Loucy (cell line): Measurements from ENCODE around the gene CYP4F12.

Experiments
- H2AFZ ChIP-seq: fragments of 200-600 bp; sonication (generic); 2 replicates; pipeline ENCODE4 v1.6.0; 2016; ENCODE audit warnings: antibody characterized with exemption, mild to moderate bottlenecking, low read length, moderate library complexity
- H3F3A ChIP-seq: fragments of 200-600 bp; 2 replicates; pipeline ENCODE4 v1.6.0; 2016; ENCODE audit warnings: antibody characterized with exemption, low read depth, mild to moderate bottlenecking
- H3K27me3 ChIP-seq: fragments of 200-600 bp; sonication (generic); 2 replicates; pipeline ENCODE4 v1.6.1; 2014; ENCODE audit warnings: low read length, mild to moderate bottlenecking; ENCODE audit not compliant: insufficient read depth, poor library complexity, severe bottlenecking
- H3K36me3 ChIP-seq: fragments of 200-600 bp; sonication (generic); 2 replicates; pipeline ENCODE4 v1.6.1; 2016; ENCODE audit warnings: low read length; ENCODE audit not compliant: insufficient read depth
- H3K4me1 ChIP-seq: fragments of 200-600 bp; sonication (generic); 2 replicates; pipeline ENCODE4 v1.5.1; 2014; ENCODE audit warnings: low read length, mild to moderate bottlenecking; ENCODE audit not compliant: insufficient read depth, poor library complexity, severe bottlenecking
- H3K4me2 ChIP-seq: fragments of 200-600 bp; sonication (generic); 2 replicates; pipeline ENCODE4 v1.6.0; 2014; ENCODE audit warnings: antibody characterized with exemption, low read length, low read depth, mild to moderate bottlenecking; ENCODE audit not compliant: poor library complexity, severe bottlenecking
- H3K4me3 ChIP-seq: fragments of 200-600 bp; sonication (generic); 2 replicates; pipeline ENCODE4 v1.5.1; 2014; ENCODE audit warnings: low read length, mild to moderate bottlenecking, mixed read lengths; ENCODE audit not compliant: poor library complexity, severe bottlenecking
- H3K79me2 ChIP-seq: fragments of 200-600 bp; sonication (generic); 2 replicates; pipeline ENCODE4 v1.6.1; 2014; ENCODE audit warnings: low read length; ENCODE audit not compliant: insufficient read depth
- H3K9ac ChIP-seq: fragments of 200-600 bp; sonication (generic); 2 replicates; pipeline ENCODE4 v1.6.0; 2014; ENCODE audit warnings: mild to moderate bottlenecking, low read depth, low read length, moderate library complexity; ENCODE audit not compliant: poor library complexity, severe bottlenecking
- H3K9me2 ChIP-seq: fragments of 200-600 bp; sonication (generic); replicated peaks from 2 replicates; pipeline ENCODE4 v1.6.1; 2016; ENCODE audit warnings: low read depth, low read length, mixed read lengths
- H3K9me3 ChIP-seq: fragments of 200-600 bp; sonication (generic); 2 replicates; pipeline ENCODE4 v1.6.1; 2014; ENCODE audit warnings: mild to moderate bottlenecking, antibody characterized with exemption, low read length, low read depth; ENCODE audit not compliant: insufficient read depth
- H4K20me1 ChIP-seq: fragments of 200-600 bp; sonication (generic); 2 replicates; pipeline ENCODE4 v1.6.0; 2014; ENCODE audit warnings: antibody characterized with exemption, low read length, mild to moderate bottlenecking; ENCODE audit not compliant: insufficient read depth, poor library complexity, severe bottlenecking
- CTCF ChIP-seq: fragments of 200-600 bp; sonication (generic); conservative IDR thresholded peaks from 2 replicates; pipeline ENCODE4 v1.5.1; 2014; ENCODE audit warnings: mild to moderate bottlenecking, antibody characterized with exemption, low read length
- EZH2phosphoT487 ChIP-seq: fragments of 200-600 bp; IDR thresholded peaks from 2 replicates; pipeline ENCODE4 v1.6.1; 2018; ENCODE audit warnings: antibody characterized with exemption, mild to moderate bottlenecking, moderate library complexity, borderline replicate concordance

The CYP4F12 gene

GRCh38 chr19:15733895-15734294, 61.0 kb downstream of the CYP4F12 start:
- no peaks in the 10 kb centered on the region for H3K9me2 ChIP-seq
- H2AFZ ChIP-seq = no peak overlapping the region
- H3K9ac ChIP-seq = no peak overlapping the region
- H3K4me2 ChIP-seq = no peak overlapping the region
- H3F3A ChIP-seq = no peaks in the 10 kb centered on the region
- H3K36me3 ChIP-seq = no peaks in the 10 kb centered on the region
- no peak overlapping the region for H3K4me3 ChIP-seq
- H3K27me3 ChIP-seq = no peaks in the 10 kb centered on the region
- TF ChIP-seq CTCF (no peak), EZH2phosphoT487 (no peak)
- H3K9me3 ChIP-seq = no peaks in the 10 kb centered on the region
- no peaks in the 10 kb centered on the region for H3K4me1 ChIP-seq
- no peaks in the 10 kb centered on the region for H4K20me1 ChIP-seq
- H3K79me2 ChIP-seq = no peaks in the 10 kb centered on the region

- H3K4me3 ChIP-seq = no peak within 1 kb of the TSS
- TF ChIP-seq CTCF (no peak), EZH2phosphoT487 (no peak)
- H3K9ac ChIP-seq = no peak within 1 kb of the TSS
- no peaks in the 10 kb centered on the region for H3K36me3 ChIP-seq
- no peak within 1 kb of the TSS for H3K4me2 ChIP-seq
- no peaks in the 10 kb centered on the region for H4K20me1 ChIP-seq
- no peaks in the 10 kb centered on the region for H3K27me3 ChIP-seq
- H3K4me1 ChIP-seq = no peaks in the 10 kb centered on the region
- peaks cover 7% of the 10 kb centered on the region; the same call in 1 of the 2 replicates for H3K9me3 ChIP-seq
- H3K9me2 ChIP-seq = no peaks in the 10 kb centered on the region
- no peak within 1 kb of the TSS for H2AFZ ChIP-seq
- H3F3A ChIP-seq = no peaks in the 10 kb centered on the region
- no peaks in the 10 kb centered on the region for H3K79me2 ChIP-seq
Observed at GRCh38 chr19:15737722-15738121, 64.8 kb downstream of the CYP4F12 start, which contains the start of gene OR10H3. TSS of gene OR10H3 (plus strand) at chr19:15737985. CDS start at chr19:15741393, 3,408 bp downstream.

GRCh38 chr19:15740785-15741184, 67.9 kb downstream of the CYP4F12 start:
- Histone ChIP-seq H3K4me2 (no peak overlapping the region), H3K36me3 (no peaks in the 10 kb centered on the region), H3F3A (no peaks in the 10 kb centered on the region), H3K4me1 (no peaks in the 10 kb centered on the region), H3K4me3 (no peak overlapping the region), H3K9me2 (no peaks in the 10 kb centered on the region), H3K9ac (no peak overlapping the region), H3K79me2 (no peaks in the 10 kb centered on the region), H4K20me1 (no peaks in the 10 kb centered on the region), H3K9me3 (peaks cover 7% of the 10 kb centered on the region; the same call in 1 of the 2 replicates), H3K27me3 (no peaks in the 10 kb centered on the region), H2AFZ (no peak overlapping the region)
- TF ChIP-seq CTCF (no peak), EZH2phosphoT487 (no peak)
